HUES64 (cell line): ENCODE data around the gene ANAPC15.

Experiments used
- H3K27ac ChIP-seq: 2 replicates; pipeline ENCODE4 v1.7.0; 2013; ENCODE audit warnings: low read depth, low read length, inconsistent platforms
- H3K27me3 ChIP-seq: 2 replicates; pipeline ENCODE4 v1.6.1; 2013; ENCODE audit warnings: mild to moderate bottlenecking, low read length; ENCODE audit not compliant: insufficient read depth
- H3K36me3 ChIP-seq: 2 replicates; pipeline ENCODE4 v1.6.1; 2013; ENCODE audit warnings: mild to moderate bottlenecking, low read length; ENCODE audit not compliant: insufficient read depth
- H3K4me1 ChIP-seq: 2 replicates; pipeline ENCODE4 v1.6.1; 2013; ENCODE audit warnings: mild to moderate bottlenecking, low read length, moderate library complexity; ENCODE audit not compliant: insufficient read depth
- H3K4me3 ChIP-seq: 2 replicates; pipeline ENCODE4 v1.5.1; 2013; ENCODE audit warnings: mild to moderate bottlenecking, low read length, moderate library complexity
- H3K9ac ChIP-seq: 2 replicates; pipeline ENCODE4 v1.6.1; 2013; ENCODE audit warnings: mild to moderate bottlenecking, low read depth, low read length
- H3K9me3 ChIP-seq: 2 replicates; pipeline ENCODE4 v1.6.1; 2013; ENCODE audit warnings: low read depth, low read length; ENCODE audit not compliant: insufficient read depth
- WGBS: fragments of 150-250, 120-280 bp; methylation state at CpG from one replicate; pipeline ENCODE4 v1.1.7; 2013; ENCODE audit warnings: missing lambda C conversion rate; 5-methylcytosine and 5-hydroxymethylcytosine counted together

ANAPC15 gene

GRCh38 chr11:72072348-72072747 is 40.1 kb downstream of the ANAPC15 start:
- peaks cover 15% of the 10 kb centered on the region for H3K36me3 ChIP-seq

GRCh38 chr11:72070491-72070890 is 42.0 kb downstream of the ANAPC15 start:
- Histone ChIP-seq H3K9me3 (no peaks in the 10 kb centered on the region), H3K9ac (peak overlapping the region; percentile 17; the same call in 1 of the 2 replicates), H3K4me1 (peaks cover 41% of the 10 kb centered on the region), H3K4me3 (no peak overlapping the region), H3K27ac (no peak overlapping the region), H3K36me3 (peaks cover 22% of the 10 kb centered on the region), H3K27me3 (no peaks in the 10 kb centered on the region)
- WGBS, result 94% methylated on average over 6 of the region's 7 CpGs

More at GRCh38 chr11:72072348-72072747, 40.1 kb downstream of the ANAPC15 start:
- 75% methylated on average over 3 of the region's 3 CpGs for WGBS
- H3K4me1 ChIP-seq, result peaks cover 39% of the 10 kb centered on the region
- peak overlapping the region; percentile 16; the same call in 1 of the 2 replicates for H3K27ac ChIP-seq
- no peaks in the 10 kb centered on the region for H3K9me3 ChIP-seq
- no peaks in the 10 kb centered on the region for H3K27me3 ChIP-seq
- peak overlapping the region; percentile 15; the same call in 1 of the 2 replicates for H3K9ac ChIP-seq
- no peak overlapping the region for H3K4me3 ChIP-seq

- H3K9ac ChIP-seq, result no peak overlapping the region
- H3K9me3 ChIP-seq, result no peaks in the 10 kb centered on the region
- H3K27me3 ChIP-seq, result no peaks in the 10 kb centered on the region
- 48% methylated on average over 2 of the region's 2 CpGs for WGBS
- peaks cover 38% of the 10 kb centered on the region for H3K4me1 ChIP-seq
- H3K4me3 ChIP-seq, result no peak overlapping the region
- peaks cover 25% of the 10 kb centered on the region for H3K36me3 ChIP-seq
- peak overlapping the region; percentile 4; the same call in 1 of the 2 replicates for H3K27ac ChIP-seq
Measured at GRCh38 chr11:72069787-72070251, 42.7 kb downstream of the ANAPC15 start.

GRCh38 chr11:72069200-72069599 is 43.3 kb downstream of the ANAPC15 start:
- Histone ChIP-seq H3K27me3 (no peaks in the 10 kb centered on the region), H3K36me3 (peaks cover 26% of the 10 kb centered on the region), H3K27ac (no peak overlapping the region; the same call in 1 of the 2 replicates), H3K4me1 (peaks cover 38% of the 10 kb centered on the region), H3K9ac (no peak overlapping the region), H3K9me3 (no peaks in the 10 kb centered on the region), H3K4me3 (no peak overlapping the region)

GRCh38 chr11:72067676-72068075 is 44.8 kb downstream of the ANAPC15 start:
- Histone ChIP-seq H3K9me3 (no peaks in the 10 kb centered on the region), H3K27me3 (no peaks in the 10 kb centered on the region), H3K36me3 (peaks cover 31% of the 10 kb centered on the region), H3K4me1 (peaks cover 38% of the 10 kb centered on the region), H3K27ac (no peak overlapping the region), H3K4me3 (no peak overlapping the region), H3K9ac (no peak overlapping the region)

- H3K9me3 ChIP-seq, result no peaks in the 10 kb centered on the region
- no peaks in the 10 kb centered on the region for H3K27me3 ChIP-seq
- no peak overlapping the region for H3K9ac ChIP-seq
- peaks cover 37% of the 10 kb centered on the region for H3K4me1 ChIP-seq
- H3K36me3 ChIP-seq, result peaks cover 31% of the 10 kb centered on the region
- H3K4me3 ChIP-seq, result no peak overlapping the region
- no peak overlapping the region for H3K27ac ChIP-seq
Measured at GRCh38 chr11:72067266-72067665, 45.2 kb downstream of the ANAPC15 start.

GRCh38 chr11:72066855-72067254 is 45.6 kb downstream of the ANAPC15 start:
- Histone ChIP-seq H3K9me3 (no peaks in the 10 kb centered on the region), H3K27me3 (no peaks in the 10 kb centered on the region), H3K4me1 (peaks cover 33% of the 10 kb centered on the region), H3K27ac (no peak overlapping the region; the same call in 1 of the 2 replicates), H3K9ac (no peak overlapping the region), H3K4me3 (no peak overlapping the region), H3K36me3 (peaks cover 31% of the 10 kb centered on the region)

- no peak overlapping the region for H3K4me3 ChIP-seq
- H3K27ac ChIP-seq, result no peak overlapping the region
- H3K36me3 ChIP-seq, result peaks cover 31% of the 10 kb centered on the region
- H3K4me1 ChIP-seq, result peaks cover under 1% of the 10 kb centered on the region; the same call in 1 of the 2 replicates
- no peak overlapping the region for H3K9ac ChIP-seq
- H3K9me3 ChIP-seq, result no peaks in the 10 kb centered on the region
- no peaks in the 10 kb centered on the region for H3K27me3 ChIP-seq
- 91% methylated on average over 4 of the region's 5 CpGs for WGBS
Measured at GRCh38 chr11:72061739-72062396, 50.6 kb downstream of the ANAPC15 start.
